Fibroblast of mammary gland (primary cell): Measurements from ENCODE around the gene RHO.

Source experiments
- DNase-seq: peaks from one replicate; pipeline ENCODE4 v3.0.0-alpha.2; 2010; ENCODE audit warnings: low read depth
- H3K4me3 ChIP-seq: 2 replicates; pipeline ENCODE4 v1.5.1; 2011; ENCODE audit warnings: low read depth, mild to moderate bottlenecking, low read length, moderate library complexity; ENCODE audit not compliant: control insufficient read depth
- TF ChIP-seq, protein P1 (sequence below): conservative IDR thresholded peaks from 2 replicates; pipeline ENCODE4 v1.5.1; 2011; ENCODE audit warnings: low read depth, low read length, inconsistent platforms; ENCODE audit not compliant: control insufficient read depth, insufficient read depth

RHO gene

DNA sequence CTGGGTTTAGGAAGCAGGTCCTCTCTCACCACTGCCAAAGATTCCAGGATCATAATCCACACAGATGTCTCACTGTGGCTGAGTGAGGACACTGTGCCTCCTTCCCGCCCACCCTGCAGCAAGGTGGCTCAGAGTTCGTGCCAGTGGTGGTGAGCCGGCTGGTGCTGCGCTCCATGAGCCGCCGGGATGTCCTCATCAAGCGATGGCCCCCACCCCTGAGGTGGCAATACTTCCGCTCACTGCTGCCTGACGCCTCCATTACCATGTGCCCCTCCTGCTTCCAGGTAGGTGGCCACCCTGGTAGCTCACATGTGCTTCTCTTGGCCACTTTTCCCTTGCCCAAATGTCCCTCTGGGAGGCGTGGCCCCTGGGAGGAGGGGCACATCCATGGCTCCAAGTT, 9.0 kb upstream of the RHO start:
- H3K4me3 ChIP-seq, result no peak overlapping the region
- DNase-seq, result no peak
- TF ChIP-seq, protein P1, sequence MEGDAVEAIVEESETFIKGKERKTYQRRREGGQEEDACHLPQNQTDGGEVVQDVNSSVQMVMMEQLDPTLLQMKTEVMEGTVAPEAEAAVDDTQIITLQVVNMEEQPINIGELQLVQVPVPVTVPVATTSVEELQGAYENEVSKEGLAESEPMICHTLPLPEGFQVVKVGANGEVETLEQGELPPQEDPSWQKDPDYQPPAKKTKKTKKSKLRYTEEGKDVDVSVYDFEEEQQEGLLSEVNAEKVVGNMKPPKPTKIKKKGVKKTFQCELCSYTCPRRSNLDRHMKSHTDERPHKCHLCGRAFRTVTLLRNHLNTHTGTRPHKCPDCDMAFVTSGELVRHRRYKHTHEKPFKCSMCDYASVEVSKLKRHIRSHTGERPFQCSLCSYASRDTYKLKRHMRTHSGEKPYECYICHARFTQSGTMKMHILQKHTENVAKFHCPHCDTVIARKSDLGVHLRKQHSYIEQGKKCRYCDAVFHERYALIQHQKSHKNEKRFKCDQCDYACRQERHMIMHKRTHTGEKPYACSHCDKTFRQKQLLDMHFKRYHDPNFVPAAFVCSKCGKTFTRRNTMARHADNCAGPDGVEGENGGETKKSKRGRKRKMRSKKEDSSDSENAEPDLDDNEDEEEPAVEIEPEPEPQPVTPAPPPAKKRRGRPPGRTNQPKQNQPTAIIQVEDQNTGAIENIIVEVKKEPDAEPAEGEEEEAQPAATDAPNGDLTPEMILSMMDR, result no peak

DNA sequence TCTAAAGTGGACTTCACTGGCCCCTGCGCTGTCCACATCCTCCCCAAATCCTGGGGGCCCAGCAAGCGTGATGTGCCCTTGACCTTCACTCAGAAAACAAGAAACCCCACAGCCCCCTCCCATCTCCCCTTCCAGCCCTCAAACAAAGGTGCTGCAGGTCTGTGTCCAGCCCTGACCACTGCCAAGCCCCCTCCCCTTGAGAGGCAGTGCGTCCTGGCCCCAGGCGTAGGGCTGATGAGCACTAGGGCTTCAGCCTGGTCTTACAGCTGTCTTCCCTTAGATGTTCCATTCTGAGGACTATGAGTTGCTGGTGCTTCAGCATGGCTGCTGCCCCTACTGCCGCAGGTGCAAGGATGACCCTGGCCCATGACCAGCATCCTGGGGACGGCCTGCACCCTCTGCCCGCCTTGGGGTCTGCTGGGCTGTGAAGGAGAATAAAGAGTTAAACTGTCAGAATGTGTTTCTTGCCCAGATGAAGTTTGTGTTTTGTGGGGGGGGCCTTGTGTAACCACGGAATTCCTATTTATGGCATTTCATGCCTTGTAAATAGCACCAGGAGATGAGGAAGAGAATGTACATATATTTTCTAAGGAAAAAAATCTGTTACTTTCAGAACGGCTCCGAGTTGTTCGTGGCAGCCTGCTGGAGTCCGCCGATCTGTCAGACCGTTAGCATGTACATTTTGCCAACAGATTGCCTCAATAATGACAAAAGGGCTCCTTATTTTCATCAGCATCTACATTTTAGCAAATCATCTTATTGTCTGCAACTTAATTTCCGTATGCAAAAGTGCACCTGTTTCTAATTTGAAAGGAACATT, 8.3 kb upstream of the RHO start:
- DNase-seq, result no peak
- TF ChIP-seq, protein P1, result no peak
- H3K4me3 ChIP-seq, result no peak overlapping the region

DNA sequence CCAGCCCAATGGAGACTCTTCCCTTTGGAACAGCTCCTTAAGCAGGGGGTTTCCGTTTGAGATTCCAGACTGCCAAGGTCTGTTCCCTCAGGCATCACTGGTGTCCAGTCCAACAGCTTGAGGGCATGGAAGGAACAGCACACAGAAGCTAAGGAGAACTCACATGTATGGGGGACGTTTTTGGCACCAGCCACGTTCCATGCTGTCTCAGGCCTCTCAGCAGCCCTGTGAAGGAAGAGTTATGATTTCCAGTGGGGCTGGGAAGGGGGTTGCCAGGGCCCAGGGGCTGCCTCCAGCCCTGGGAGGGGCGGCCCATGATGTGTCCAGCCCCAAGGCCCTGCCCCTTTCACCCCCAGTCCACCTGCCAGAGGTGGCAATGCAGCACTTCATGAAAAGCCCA, 7.5 kb upstream of the RHO start:
- TF ChIP-seq, protein P1, result no peak
- no peak overlapping the region for H3K4me3 ChIP-seq
- no peak for DNase-seq

DNA sequence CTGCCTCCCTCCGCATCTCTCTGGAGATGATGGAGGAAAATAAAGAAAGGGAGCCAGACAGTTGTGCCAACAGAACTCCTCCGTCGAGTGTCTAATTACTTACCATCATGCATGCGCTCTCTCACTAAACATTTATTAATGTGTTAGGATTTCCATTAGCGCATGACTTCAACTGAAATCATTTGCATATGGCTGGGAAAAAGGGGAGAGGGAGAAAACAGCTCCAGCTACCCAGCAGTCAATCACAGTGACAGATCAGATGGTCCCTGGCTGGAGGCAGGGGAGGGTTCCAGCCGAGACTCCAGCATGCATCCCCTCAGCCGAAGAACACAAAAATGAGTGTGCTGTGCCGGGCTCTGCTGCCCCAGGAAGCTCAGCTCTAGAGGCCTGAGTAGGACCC, 6.8 kb upstream of the RHO start:
- TF ChIP-seq, protein P1, result no peak
- no peak for DNase-seq

DNA sequence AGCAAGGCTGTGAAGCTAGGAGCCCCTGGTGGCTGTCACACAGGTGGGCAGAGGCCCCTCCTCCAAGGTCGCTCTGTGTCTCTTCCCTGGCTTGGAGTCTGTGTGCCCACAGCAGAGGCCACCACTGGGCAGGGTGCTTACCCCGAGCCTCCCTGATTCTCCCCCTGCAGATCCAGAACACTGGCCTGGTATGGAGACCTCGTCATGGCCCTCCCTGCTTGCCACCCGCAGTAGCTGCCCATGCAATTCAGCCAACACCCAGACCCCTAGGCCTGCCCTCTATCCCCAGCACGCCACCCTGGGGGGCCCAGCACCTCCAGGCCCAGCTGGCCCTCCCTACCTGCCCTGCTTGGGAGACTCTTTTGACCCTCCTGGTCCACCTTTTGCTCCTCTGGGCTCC, 5.5 kb upstream of the RHO start:
- TF ChIP-seq, protein P1, result no peak
- no peak overlapping the region for H3K4me3 ChIP-seq
- no peak for DNase-seq

More for the DNA sequence above, 6.8 kb upstream of the RHO start:
- H3K4me3 ChIP-seq, result no peak overlapping the region

DNA sequence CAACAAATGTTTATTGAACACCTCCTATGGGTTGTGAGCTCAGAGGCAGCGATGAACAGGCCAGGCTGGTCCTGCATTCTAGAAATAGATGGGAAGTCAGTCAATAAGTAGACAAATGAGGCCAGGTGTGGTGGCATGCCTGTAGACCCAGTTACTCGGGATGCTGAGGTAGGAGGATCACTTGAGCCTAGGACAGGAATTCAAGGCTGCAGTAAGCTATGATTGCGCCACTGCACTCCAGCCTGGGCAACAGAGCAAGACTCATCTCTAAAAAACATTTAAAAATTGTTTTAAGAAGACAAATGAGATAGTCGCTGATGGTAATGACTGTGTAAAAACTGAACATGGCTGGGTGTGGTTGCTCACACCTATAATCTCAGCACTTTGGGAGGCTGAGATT, 4.4 kb upstream of the RHO start:
- DNase-seq, result no peak
- TF ChIP-seq, protein P1, result no peak
- H3K4me3 ChIP-seq, result no peak overlapping the region
